ENCODE data around the gene GPR155.
"Not testable (repeated sequence)": the region's sequence is repeated elsewhere in the genome, so short reads cannot be mapped to it uniquely, and the experiment has no call there.

The GPR155 gene

DNA sequence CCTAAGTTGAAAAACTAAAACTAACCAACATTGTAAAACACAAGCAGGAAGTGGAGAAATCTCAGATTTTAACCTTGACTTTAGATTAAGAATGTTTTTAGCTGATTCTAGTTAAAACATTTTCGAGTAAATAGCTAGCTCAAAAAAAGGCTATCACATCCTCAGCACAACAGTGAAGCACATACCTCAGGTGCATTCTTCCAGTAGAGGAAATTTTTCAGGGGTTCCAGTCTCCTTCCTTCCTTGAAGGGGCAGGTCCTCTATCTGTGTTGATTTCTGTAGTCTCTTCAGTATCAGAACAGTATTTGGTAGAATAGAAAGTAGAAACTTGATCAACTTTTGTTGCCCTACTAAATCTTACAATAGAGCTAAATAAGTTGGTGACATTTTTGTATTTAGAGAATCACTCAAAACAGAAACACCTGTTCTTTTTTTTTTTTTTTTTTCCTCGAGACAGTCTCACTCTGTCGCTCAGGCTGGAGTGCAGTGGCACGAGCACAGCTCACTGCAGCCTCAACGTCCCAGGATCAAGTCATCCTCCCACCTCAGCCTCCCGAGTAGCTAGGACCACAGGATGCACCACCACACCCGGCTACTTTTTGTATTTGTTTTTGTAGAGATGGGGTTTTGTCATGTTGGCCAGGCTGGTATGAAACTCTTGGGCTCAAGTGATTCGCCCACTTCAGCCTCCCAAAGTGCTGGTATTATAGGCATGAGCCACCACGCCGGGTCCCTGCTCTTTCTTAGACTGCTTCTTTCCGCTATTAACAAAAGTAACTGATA is 6.9 kb upstream of the GPR155 start:
- H3K4me3 ChIP-seq (ENCODE audit: low read length), result peak overlapping the region; percentile 34
- DNase-seq (ENCODE audit: low read depth, low spot score), result no peak

DNA sequence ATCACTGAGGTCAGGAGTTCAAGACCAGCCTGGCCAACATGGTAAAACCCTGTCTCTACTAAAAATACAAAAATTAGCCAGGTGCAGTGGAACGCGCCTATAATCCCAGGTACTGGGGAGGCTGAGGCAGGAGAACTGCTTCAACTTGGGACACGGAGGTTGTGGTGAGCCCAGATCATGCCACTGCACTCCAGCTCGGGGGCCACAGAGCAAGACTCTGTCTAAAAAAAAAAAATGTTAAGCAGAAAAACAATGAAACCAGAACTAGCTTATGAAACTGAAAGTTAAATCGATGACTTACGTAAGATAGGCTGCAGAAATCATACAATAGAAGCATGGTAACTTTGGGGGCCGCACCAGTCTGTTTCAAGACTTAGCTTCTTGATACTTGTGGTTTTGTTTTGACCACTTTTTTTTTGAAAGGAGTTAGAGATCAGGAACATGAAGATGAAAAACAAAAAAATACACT is 6.2 kb upstream of the GPR155 start:
- peak; percentile 81 for DNase-seq (ENCODE audit: low read depth, low spot score)
- peak overlapping the region; percentile 34 for H3K4me3 ChIP-seq (ENCODE audit: low read length)

DNA sequence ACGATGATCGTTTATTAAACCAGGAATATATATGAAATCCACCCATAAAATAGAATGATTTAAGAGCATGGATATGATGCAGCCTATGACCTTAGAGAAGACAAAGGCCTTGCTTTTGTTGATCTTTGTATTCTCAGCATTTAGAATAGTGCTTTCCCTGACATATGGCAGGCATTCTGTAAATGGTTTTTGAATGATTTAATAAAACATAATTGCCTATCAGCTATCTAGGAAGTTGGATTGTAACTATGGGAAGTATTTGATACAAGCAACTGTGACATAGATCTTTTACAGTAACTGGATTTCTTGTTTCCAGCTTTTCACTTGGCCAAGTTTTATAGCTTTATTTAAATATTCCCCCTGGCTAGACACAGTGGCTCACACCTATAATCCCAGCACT is 5.1 kb upstream of the GPR155 start:
- no peak overlapping the region for H3K4me3 ChIP-seq (ENCODE audit: low read length)
- no peak for DNase-seq (ENCODE audit: low read depth, low spot score)

DNA sequence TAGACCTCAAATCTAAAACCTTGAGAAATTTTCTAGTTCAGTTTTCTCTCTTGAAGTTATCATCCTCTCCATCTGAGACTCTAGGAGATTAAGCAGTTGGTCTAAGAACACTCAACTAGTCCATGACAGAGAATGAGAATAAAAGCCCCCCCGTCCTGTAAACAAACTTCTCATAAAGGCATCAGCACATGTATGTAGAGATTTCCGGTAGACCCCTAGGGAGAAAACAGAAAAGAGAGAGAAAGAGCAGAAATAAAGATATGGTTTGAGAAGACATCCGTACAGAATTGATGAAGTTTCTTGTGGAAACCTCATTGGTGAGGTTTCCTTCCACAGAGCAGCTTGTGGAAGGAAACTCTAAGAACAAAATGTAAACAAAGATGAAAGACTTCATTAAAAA is 3.2 kb upstream of the GPR155 start:
- peak overlapping the region; percentile 40 for H3K4me3 ChIP-seq (ENCODE audit: low read length)
- peak; percentile 60 for DNase-seq (ENCODE audit: low read depth, low spot score)

DNA sequence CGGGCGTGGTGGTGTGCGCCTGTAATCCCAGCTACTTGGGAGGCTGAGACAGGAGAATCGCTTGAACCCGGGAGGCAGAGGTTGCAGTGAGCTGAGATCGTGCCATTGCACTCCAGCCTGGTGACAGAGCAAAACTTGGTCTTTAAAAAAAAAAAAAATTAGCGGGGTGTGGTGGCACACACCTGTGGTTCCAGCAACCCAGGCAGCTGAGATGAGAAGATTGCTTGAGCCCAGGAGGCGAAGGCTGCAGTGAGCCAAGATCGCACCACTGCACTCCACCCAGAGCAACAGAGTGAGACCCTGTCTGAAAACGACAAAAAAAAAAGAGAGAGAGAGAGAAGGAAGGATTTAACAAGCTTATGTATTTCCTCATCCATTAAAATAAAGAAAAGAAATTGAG is 2.7 kb upstream of the GPR155 start:
- H3K4me3 ChIP-seq (ENCODE audit: low read length), result peak overlapping the region; percentile 40
- DNase-seq (ENCODE audit: low read depth, low spot score), result peak; percentile 54

DNA sequence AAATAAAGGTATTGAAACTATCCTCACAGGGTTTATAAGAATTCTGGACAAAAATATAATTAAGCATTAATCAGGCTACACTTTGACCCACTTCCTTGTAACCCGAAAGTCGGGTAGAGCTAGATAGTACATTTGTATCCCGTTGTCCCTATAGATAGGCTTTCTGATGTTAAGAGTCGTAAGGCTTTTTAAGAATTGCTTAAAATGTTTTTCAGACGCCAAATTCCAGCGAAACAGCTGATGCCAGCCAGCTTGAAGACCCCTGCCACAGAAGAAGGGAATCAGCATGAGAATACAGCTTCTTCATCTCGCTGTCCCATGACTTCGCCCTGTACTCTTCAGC is 962 bp upstream of the GPR155 start:
- H3K4me3 ChIP-seq (ENCODE audit: low read length), result peak overlapping the region; percentile 76
- DNase-seq (ENCODE audit: low read depth, low spot score), result no peak

DNA sequence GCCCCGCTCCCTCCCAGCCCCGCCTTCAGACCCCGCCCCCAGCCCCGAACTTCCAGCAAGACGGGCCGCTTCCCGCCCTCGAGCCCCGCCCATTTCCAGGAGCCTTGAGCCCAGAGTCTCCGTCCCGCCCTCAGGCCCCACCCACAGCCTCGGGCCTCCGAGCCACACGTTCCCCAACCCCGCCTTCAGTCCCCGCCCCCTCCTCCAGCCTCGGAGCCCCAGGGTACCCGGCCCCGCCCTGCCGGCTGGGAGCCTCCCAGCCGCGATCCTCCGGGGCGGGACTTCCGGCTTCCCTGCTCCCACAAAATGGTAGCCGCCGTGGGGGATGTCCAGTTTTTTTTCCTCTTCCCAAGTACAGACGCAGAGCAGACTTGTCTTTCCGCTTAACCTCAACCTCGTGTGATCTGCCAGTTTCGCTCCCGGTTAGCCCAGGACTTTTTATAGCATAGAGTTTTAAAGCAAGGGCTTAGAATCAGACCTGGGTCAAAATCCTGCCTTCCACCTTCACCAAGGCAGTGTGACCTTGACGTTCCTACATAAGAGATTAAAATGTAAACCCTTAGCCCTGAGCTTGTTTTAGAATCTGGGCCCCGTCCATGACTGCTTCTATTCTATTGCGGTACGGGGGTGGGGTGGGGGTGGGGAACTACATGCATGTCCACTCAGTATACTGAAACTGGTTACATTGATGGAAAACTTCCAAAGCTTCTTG is 435 bp upstream of the GPR155 start:
- H3K4me3 ChIP-seq (ENCODE audit: low read length), result peak overlapping the region; percentile 76
- peak; percentile 95 for DNase-seq (ENCODE audit: low read depth, low spot score)

DNA sequence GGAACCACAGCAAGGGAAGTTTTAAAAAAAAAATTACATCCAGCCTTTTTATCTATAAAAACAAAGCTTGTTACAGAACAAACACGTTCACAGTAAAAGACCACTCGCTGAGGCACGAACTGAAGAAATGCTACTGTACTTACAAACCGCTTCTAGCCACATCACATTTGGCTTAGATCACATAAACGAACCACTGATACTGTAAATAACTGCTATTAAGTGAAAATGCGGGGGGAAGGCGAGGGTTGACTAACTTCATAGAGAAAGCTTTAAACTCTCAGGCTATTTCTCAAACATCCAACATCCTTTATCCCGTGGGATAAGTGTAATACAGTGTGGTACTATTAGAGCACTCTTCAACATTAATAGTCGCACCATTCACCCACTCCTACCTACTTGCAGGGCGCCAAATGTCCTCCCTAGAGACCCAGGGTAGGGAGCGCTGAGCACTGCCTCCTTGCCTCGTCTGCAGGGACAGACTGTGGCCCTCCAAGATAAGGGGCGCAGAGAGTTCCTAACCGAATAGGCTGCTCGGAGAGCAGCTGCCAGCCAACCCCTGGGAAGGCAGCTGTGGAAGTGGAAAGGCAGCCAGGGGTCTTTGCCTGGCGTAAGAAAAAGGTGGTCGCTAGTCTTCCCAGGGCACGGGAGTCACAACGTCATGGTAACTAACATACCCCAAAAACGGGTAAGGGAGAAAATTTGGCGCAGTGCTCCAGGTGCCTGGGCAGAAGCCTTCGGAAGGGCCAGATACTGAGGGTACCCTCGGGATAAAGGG is 854 bp downstream of the GPR155 start:
- DNase-seq (ENCODE audit: low read depth, low spot score), result no peak
- peak overlapping the region; percentile 75 for H3K4me3 ChIP-seq (ENCODE audit: low read length)

DNA sequence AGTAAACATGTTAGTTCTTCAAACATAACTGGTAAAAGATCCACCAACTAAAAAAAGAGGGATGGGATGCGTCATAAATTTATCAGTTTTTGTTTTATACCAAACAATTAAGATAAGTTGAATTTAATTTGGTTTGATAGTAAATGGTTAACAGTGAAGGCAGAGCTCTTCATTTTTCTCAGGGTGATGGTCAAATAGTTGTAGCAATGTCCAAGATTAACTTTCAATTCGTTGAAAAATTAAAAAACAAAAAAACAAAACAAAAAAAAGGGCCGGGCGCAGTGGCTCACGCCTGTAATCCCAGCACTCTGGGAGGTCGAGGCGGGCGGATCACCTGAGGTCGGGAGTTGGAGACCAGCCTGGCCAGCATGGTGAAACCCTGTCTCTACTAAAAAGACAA is 1.8 kb downstream of the GPR155 start:
- DNase-seq (ENCODE audit: low read depth, low spot score); H3K4me3 ChIP-seq (ENCODE audit: low read length): not testable (repeated sequence)

DNA sequence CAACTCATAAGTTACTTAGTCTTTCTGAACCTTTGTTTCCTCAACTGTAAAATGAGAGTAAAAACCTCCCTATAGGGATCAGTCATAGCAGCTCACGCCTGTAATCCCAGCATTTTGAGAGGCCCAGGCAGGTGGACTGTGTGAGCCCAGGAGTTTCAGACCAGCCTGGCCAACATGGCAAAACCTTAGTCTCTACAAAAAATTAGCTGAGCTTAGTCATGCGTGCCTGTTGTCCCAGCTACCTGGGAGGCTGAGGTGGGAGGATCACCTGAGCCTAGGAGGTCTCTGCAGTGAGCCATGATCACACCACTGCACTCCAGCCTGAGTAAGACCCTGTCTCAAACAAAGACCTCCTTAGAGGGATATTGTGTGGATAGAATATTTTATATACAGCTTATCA is 2.3 kb downstream of the GPR155 start:
- no peak overlapping the region for H3K4me3 ChIP-seq (ENCODE audit: low read length)
- DNase-seq (ENCODE audit: low read depth, low spot score), result no peak

DNA sequence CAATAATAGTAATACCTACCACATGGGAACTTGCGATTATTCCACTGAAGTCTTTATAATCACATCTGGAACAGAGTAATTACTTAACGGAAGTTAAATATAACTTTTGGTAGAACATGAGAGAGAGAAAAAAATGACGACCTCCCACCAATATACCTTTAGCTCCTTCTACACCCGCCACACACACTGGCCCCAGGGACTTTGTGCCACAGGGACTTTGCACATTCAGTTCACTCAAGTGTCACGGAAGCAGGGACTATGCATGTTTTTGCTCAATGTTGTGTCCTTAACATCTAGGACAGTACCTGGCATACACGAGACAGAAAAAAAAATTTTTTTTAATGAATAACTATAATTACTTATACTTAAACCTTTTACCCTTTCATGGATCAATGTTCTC is 4.0 kb downstream of the GPR155 start:
- no peak overlapping the region for H3K4me3 ChIP-seq (ENCODE audit: low read length)
- DNase-seq (ENCODE audit: low read depth, low spot score), result no peak

DNA sequence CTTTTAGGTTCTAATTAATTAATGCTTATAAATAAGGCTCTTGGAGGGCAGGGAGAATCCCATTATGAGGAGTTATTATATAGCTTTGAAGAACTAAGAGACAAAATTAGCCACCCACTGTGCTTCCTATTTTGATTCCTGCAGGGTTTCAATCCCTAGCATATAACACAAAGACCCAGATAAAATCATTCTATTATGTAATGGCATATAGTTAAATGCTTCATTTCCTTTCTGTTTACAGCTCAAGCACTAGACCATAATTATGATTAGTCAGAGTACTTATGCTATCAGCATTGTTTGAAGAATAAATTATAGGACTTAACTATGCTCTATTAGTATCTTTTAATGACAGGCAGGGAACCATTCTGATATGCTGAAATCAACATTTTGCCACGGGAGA is 9.1 kb downstream of the GPR155 start:
- DNase-seq (ENCODE audit: low read depth, low spot score), result no peak
- no peak overlapping the region for H3K4me3 ChIP-seq (ENCODE audit: low read length)

DNA sequence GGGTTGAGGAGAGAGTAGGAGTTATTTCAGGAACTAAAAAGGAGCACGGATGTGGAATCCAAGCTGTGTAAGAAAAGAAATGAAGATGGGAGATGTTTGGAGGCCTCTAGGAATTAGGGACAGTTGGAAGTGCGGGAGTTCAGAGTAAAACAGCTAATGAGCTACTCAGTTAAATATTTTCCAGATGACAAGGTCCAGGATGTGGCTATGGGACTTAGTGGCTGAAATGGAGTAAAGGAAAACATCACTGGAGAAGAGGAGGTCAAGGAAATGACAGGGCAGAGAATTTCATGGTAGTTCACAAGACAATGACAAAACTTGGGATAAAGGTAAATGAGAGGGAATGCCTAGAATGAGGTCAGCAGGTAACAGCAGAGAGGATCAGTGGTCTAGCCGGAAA is 13.0 kb downstream of the GPR155 start:
- no peak overlapping the region for H3K4me3 ChIP-seq (ENCODE audit: low read length)
- no peak for DNase-seq (ENCODE audit: low read depth, low spot score)

DNA sequence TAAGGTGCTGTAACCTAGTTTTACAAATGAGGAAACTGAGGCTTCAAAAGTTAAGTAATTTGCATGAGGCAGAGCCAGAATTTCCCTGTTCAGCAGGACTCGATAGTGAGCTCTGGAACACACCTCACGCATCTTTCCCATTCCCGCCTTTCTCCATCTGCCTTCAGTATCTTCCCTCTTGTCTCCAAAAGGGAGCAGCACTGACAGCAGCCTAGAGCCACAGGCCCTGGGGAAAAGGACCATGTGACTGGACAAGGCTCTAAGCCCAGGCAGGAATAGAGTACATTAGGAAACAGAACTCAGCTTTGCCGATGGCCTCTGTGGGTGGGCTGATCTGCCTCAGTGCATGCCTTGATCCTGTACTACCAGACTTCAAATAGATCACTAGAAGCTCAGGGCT is 21.5 kb downstream of the GPR155 start:
- DNase-seq (ENCODE audit: low read depth, low spot score), result no peak
- no peak overlapping the region for H3K4me3 ChIP-seq (ENCODE audit: low read length)

DNA sequence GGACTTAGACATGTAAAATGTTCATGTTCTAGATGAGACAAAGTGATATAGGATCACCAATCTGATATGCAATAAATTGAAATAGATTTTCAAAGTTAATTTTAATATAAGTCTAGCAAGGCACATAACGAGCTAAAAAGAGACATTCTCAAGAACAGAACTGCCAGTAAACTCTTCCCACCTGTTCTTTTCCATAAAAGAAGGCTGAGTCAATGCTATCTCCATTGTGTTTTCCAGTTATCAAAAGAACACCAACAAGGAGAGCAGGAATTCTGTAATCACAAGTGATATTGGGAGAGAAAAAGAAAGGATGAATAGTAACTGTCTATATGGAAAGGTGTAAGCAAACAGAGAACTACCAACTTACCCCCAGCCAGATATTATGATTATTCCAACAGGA is 25.6 kb downstream of the GPR155 start:
- H3K4me3 ChIP-seq (ENCODE audit: low read length), result no peak overlapping the region
- DNase-seq (ENCODE audit: low read depth, low spot score), result no peak

DNA sequence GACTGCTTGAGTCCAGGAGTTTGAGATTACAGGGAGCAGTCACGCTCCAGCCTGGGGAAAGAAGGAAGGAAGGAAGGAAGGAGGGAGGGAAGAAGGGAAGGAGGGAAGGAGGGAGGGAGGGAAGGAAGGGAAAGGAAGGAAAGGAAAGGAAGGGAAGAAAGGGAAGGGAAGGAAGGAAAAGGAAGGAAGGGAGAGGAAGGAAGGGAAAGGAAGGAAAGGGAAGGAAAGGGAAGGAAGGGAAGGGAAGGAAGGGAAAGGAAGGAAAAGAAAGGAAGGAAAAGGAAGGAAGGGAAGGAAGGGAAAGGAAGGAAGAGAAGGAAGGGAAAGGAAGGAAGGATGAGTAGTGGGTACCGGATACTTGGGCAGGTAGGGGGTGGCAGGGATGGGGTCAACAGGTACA is 32.3 kb downstream of the GPR155 start:
- H3K4me3 ChIP-seq (ENCODE audit: low read length), result no peak overlapping the region
- DNase-seq (ENCODE audit: low read depth, low spot score), result no peak

DNA sequence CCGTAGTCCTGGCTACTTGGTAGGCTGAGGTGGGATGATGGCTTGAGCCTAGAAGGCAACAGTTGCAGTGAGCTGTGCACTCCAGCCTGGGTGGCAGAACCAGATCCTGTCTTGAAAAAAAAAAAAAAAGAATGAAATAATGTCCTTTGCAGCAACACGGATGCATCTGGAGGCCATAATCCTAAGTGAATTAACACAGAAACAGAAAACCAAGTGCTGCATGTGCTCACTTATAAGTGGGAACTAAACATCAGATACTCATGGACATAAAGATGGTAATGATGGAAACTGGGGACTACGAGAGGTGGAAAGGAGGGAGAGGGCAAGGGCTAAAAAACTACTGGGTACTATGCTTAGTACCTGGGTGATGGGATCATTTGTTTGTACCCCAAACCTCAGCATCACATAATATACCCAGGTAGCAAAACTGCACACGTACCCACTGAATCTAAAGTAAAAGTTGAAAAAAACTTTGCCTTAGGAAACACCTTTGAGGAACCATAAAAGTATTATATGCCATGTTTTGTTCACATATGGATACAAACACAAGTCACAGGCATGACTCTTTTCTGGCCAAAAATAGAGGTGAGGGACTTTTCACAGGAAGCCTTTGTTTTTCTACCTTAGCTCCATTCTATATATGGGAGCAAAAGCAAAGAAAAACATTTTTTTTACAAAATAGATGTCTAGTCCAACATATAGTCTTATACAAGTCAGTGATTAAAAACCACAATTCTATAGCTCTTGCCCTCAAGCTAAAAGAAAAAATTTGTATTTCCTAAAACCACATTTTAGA is 36.6 kb downstream of the GPR155 start:
- no peak overlapping the region for H3K4me3 ChIP-seq (ENCODE audit: low read length)
- DNase-seq (ENCODE audit: low read depth, low spot score), result no peak

DNA sequence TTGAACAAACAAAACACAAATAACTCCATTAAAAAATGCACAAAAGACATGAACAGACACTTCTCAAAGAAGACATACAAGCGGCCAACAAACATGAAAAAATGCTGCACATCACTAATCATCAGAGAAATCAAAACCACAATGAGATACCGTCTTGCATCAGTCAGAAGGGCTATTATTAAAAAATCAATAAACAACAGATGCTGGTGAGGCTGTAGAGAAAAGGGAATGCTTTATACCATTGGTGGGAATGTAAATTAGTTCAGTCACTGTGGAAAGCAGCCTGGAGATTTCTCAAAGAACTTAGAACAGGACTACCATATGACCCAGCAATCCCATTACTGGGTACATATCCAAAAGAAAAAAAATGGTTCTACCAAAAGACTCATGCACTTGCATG is 37.8 kb downstream of the GPR155 start:
- no peak overlapping the region for H3K4me3 ChIP-seq (ENCODE audit: low read length)

DNA sequence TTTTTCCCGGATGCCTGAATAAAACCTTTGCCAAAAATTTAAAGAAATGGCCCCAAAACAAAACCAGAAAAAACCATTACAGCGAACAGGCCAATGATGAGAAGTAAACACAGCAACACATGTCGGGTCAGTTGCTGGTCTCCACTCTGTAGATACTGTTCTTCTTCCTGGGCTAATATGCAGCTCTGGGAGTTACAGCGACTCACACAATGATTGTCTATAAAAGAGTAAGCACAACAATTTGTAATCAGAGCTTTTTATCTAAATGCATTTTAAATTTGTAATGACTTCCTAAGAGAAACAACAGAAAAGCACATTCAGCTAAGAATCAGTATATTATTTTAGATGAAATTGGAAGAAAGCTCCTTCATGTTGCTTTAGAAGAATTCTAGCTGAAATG is 40.3 kb downstream of the GPR155 start:
- no peak for DNase-seq (ENCODE audit: low read depth, low spot score)
- H3K4me3 ChIP-seq (ENCODE audit: low read length), result no peak overlapping the region

More for the DNA sequence above, 37.8 kb downstream of the GPR155 start:
- no peak for DNase-seq (ENCODE audit: low read depth, low spot score)

All from Jurkat, Clone E6-1 (cell line).